HG03457 (cell line): ENCODE data around the gene SNCG.

Experiments used
- ATAC-seq: cut with Tn5 transposase; IDR thresholded peaks from one replicate; pipeline ENCODE4 v1.9.1; 2021; ENCODE audit warnings: moderate number of reproducible peaks; ENCODE audit not compliant: unreplicated experiment

Gene SNCG

GRCh38 chr10:86960003-86960862 is 1.8 kb downstream of the SNCG start:
- no peak for ATAC-seq

- no peak for ATAC-seq
Observed at GRCh38 chr10:86960863-86961434, 2.5 kb downstream of the SNCG start.

GRCh38 chr10:86961481-86962091 is 3.2 kb downstream of the SNCG start:
- no peak for ATAC-seq

- ATAC-seq, result no peak
Observed at GRCh38 chr10:86962136-86962980, 4.0 kb downstream of the SNCG start.

GRCh38 chr10:86962981-86963310 is 4.5 kb downstream of the SNCG start:
- no peak for ATAC-seq

- no peak for ATAC-seq
Observed at GRCh38 chr10:86963341-86963919, 5.0 kb downstream of the SNCG start.

GRCh38 chr10:86964061-86964846 is 5.9 kb downstream of the SNCG start:
- ATAC-seq, result no peak

- no peak for ATAC-seq
Observed at GRCh38 chr10:86964847-86965190, 6.4 kb downstream of the SNCG start.

- no peak for ATAC-seq
Observed at GRCh38 chr10:86965986-86966654, 7.7 kb downstream of the SNCG start.

- no peak for ATAC-seq
Observed at GRCh38 chr10:86967481-86967941, 9.1 kb downstream of the SNCG start.

- ATAC-seq, result no peak
Observed at GRCh38 chr10:86968271-86968993, 10.0 kb downstream of the SNCG start, which contains the start of gene ADIRF. ADIRF (plus strand) TSS chr10:86968482; CDS start chr10:86968545, 63 bp downstream.

- no peak for ATAC-seq
Observed at GRCh38 chr10:86968994-86969355, 10.6 kb downstream of the SNCG start.

- ATAC-seq, result no peak
Observed at GRCh38 chr10:86969421-86970041, 11.1 kb downstream of the SNCG start.

GRCh38 chr10:86970162-86970981 is 12.0 kb downstream of the SNCG start:
- ATAC-seq, result no peak

GRCh38 chr10:86970982-86971231 is 12.5 kb downstream of the SNCG start:
- no peak for ATAC-seq

- ATAC-seq, result peak; percentile 55
Observed at GRCh38 chr10:86971232-86971991, 13.0 kb downstream of the SNCG start.
